GM10266 (cell line): ENCODE data around the gene ESAM.

Experiments used
- DNase-seq: peaks from one replicate; pipeline ENCODE4 v3.0.0; 2012; ENCODE audit errors: extremely low spot score
- TF ChIP-seq, protein P1 (sequence below): IDR thresholded peaks from 2 replicates; pipeline ENCODE4 v1.5.1; 2012; ENCODE audit warnings: mild to moderate bottlenecking, low read depth; ENCODE audit not compliant: control insufficient read depth, insufficient read depth; ENCODE audit errors: missing control alignments

Gene ESAM

DNA sequence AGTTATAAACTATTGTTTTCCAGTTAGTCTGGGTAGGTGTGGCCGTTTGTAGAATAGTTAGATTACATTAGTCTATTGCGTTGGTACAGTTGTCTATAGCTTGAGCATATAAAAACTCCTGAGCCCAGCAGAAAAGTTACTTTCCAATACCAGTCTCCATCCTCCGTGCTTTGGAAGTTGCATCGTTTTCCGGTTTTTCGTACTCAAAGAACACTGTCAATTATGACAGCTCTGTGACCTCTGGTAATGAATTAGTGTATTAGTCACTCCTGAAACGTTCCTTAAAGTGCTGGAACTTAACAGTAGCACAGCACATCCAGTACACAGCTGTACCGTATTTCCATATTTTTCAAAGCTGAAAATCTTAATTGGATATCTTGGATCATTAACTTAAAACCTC, 38.9 kb upstream of the ESAM start:
- no peak for DNase-seq
- TF ChIP-seq, protein P1, sequence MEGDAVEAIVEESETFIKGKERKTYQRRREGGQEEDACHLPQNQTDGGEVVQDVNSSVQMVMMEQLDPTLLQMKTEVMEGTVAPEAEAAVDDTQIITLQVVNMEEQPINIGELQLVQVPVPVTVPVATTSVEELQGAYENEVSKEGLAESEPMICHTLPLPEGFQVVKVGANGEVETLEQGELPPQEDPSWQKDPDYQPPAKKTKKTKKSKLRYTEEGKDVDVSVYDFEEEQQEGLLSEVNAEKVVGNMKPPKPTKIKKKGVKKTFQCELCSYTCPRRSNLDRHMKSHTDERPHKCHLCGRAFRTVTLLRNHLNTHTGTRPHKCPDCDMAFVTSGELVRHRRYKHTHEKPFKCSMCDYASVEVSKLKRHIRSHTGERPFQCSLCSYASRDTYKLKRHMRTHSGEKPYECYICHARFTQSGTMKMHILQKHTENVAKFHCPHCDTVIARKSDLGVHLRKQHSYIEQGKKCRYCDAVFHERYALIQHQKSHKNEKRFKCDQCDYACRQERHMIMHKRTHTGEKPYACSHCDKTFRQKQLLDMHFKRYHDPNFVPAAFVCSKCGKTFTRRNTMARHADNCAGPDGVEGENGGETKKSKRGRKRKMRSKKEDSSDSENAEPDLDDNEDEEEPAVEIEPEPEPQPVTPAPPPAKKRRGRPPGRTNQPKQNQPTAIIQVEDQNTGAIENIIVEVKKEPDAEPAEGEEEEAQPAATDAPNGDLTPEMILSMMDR = no peak

DNA sequence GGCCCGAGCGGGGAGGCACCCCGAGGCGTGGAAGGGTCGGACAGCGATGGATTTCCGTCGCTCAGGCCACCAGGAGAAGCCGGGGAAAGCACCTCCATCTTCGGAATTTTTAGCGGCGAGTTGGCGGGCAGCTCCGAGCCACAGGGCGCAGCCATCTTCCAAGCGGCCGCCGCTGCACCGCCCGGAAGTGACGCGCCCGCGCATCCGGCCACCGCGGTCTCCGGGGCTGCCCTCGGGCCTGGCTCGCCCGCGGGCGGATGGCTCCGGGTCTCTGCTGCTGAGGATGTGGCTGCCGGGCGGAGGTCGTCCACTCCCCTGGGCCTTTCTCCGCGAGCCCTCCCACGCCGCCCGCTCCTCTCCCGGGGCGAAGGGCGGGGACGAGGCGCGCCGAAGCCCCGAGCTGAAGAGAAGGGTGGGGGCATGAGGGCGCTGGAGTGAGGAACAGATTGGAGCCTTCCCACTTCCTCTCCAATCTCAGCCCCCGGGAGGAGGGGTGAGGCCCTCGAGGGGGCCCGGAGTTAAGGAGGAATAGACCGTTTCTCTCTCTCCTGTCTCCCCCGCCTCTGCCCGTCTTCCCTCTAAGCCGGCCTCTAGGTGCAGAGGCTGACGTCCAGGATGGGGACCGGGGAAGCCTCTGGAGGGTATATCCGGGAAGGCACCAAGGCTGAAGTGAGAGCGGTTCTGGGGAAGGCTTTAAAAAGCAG, 38.3 kb upstream of the ESAM start, which contains the start of gene MSANTD2:
Gene MSANTD2, minus strand, starts transcription at position 181 of the 704 bp plus-strand sequence. Its CDS starts 26 bp downstream, at position 155.
- peak; percentile 90 for DNase-seq
- TF ChIP-seq, protein P1 = no peak

DNA sequence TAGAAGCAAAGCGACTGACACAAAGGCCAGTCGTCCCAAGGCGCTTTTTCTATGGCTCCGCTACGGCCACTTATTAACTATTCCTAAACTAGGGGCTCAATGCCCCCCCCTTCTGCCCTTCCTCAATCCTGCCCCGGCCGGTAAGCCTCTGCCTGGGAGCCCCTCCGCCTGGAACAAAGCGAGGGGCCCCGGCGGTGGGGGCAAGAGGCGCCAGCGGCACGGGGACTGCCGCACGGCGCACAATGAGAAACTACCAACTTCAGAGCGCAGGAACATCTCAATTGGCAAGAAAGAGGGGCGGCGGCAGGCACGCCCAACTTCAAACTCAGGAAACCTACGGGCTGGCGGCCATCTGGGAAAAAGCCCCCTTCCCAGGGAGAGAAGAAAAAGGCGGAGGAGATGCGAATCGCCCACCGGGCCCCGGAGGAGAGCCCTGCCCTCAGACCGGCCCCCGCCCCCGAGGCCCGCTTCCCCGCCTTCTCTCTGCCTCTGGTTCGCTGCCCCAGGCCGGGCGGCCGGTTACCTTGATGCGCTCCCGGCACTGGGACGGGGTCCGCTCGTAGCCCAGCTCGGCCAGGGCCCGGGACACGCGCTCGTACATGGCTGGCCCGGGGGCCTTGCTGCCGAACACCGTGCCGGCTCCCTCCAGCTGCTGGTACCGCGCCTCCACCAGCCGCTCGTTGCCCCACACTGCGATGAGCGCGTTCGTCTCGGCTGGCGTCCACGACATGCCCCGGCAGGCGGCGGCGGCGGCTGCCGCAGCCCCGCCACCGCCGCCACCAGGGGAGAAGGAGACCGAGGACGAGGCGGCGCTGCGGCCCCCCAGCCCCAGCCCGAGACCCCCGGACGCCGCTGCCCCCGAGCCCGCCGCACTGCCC, 37.5 kb upstream of the ESAM start:
- peak; percentile 70 for DNase-seq
- TF ChIP-seq, protein P1 = peak; percentile 8

- TF ChIP-seq, protein P1 = no peak
- peak; percentile 33 for DNase-seq
These were observed 36.9 kb upstream of the ESAM start for GRCh38 chr11:124798991-124799347.

- TF ChIP-seq, protein P1 = no peak
These were observed 34.2 kb upstream of the ESAM start for GRCh38 chr11:124796312-124796711.

GRCh38 chr11:124793466-124794278, 31.6 kb upstream of the ESAM start:
- TF ChIP-seq, protein P1 = peak; percentile 69
- DNase-seq = peak; percentile 52

More at GRCh38 chr11:124796312-124796711, 34.2 kb upstream of the ESAM start:
- no peak for DNase-seq
